Endothelial cell of umbilical vein (primary cell): ENCODE results near the gene TRNT1. TPM values are rescaled to one million over a fixed set of nuclear protein-coding genes. Genes with fewer than 3 reads are reported as not detected.

Source experiments
- Bru-seq: library from RNA; stranded (reverse); fragments of 400-500 nt; gene quantifications from one replicate; lab custom pipeline; 2021; lab: Mats Ljungman, UMichigan
- BruChase-seq, 2 experiments: library from RNA; stranded (reverse); fragments of 400-500 nt; gene quantifications; one replicate each; lab custom pipeline; 2021; lab: Mats Ljungman, UMichigan
- BruUV-seq: library from RNA; stranded (reverse); fragments of 400-500 nt; replicated peaks from 2 replicates; lab custom pipeline; 2021; lab: Mats Ljungman, UMichigan
- CTCF ChIA-PET: fragments of 300-600, 350-600 bp; sonication (Branson Sonifier 250); formaldehyde crosslinking; loops from one replicate; lab custom pipeline; 2021; ENCODE audit warnings: antibody characterized with exemption, inconsistent platforms; lab: Charles Lee
- POLR2A ChIA-PET: fragments of 300-600, 350-600 bp; sonication (Branson Sonifier 250); formaldehyde crosslinking; loops from one replicate; lab custom pipeline; 2021; ENCODE audit warnings: antibody characterized with exemption, inconsistent platforms; lab: Charles Lee
- DNase-seq: peaks from one replicate; pipeline ENCODE4 v3.0.0-alpha.2; 2011; ENCODE audit warnings: low read depth, low spot score
- FAIRE-seq: peaks from 2 replicates; lab custom pipeline; 2011; peaks lifted over from hg19 to GRCh38; lab: Jason Lieb, UNC
- H2AFZ ChIP-seq: 2 replicates; pipeline ENCODE4 v1.6.0; 2012; ENCODE audit warnings: low read depth, low read length, control low read depth, inconsistent platforms
- H3K27ac ChIP-seq: 2 replicates; pipeline ENCODE4 v1.5.1; 2011; ENCODE audit warnings: low read depth, mild to moderate bottlenecking, control low read depth, low read length, moderate library complexity; ENCODE audit not compliant: insufficient read depth
- H3K27me3 ChIP-seq, 2 experiments: 2 replicates each; pipeline versions ENCODE4 v1.6.0 to v1.6.1; 2011; ENCODE audit warnings: low read length in 2 of 2, mixed read lengths in 1 of 2; ENCODE audit not compliant: control insufficient read depth in 2 of 2, insufficient read depth in 2 of 2
- H3K36me3 ChIP-seq, 2 experiments: 2 replicates in 1 of 2; 3 replicates in 1 of 2; pipeline ENCODE4 v1.5.1; 2011; ENCODE audit warnings: low read length in 2 of 2, mild to moderate bottlenecking in 1 of 2, moderate library complexity in 1 of 2; ENCODE audit not compliant: control insufficient read depth in 2 of 2, insufficient read depth in 2 of 2; ENCODE audit errors: extremely low read depth in 1 of 2
- H3K4me1 ChIP-seq: 3 replicates; pipeline ENCODE4 v1.5.1; 2011; ENCODE audit warnings: mild to moderate bottlenecking, low read length; ENCODE audit not compliant: control insufficient read depth, insufficient read depth; ENCODE audit errors: extremely low read depth
- H3K4me2 ChIP-seq: 2 replicates; pipeline ENCODE4 v1.6.1; 2011; ENCODE audit warnings: low read length, control low read depth, mixed read lengths; ENCODE audit not compliant: insufficient read depth
- H3K4me3 ChIP-seq, 3 experiments: fragments of 200-600 bp in 1 of 3; sonication (generic), shearing (Covaris generic) in 1 of 3; replicated peaks in 1 of 3; 2 replicates each; pipeline ENCODE4 v1.5.1; 2011 to 2016; ENCODE audit warnings: control low read depth in 3 of 3, low read length in 3 of 3, mild to moderate bottlenecking in 2 of 3, inconsistent platforms in 1 of 3, low read depth in 1 of 3, moderate library complexity in 1 of 3; ENCODE audit not compliant: insufficient read depth in 1 of 3
- H3K79me2 ChIP-seq: 2 replicates; pipeline ENCODE4 v1.6.0; 2012; ENCODE audit warnings: low read length, inconsistent platforms; ENCODE audit not compliant: control insufficient read depth, insufficient read depth
- H3K9ac ChIP-seq: replicated peaks from 2 replicates; pipeline ENCODE3; 2011; ENCODE audit warnings: low read length, control low read depth; ENCODE audit not compliant: insufficient read depth; ENCODE audit errors: extremely low read depth
- H3K9me1 ChIP-seq: replicated peaks from 3 replicates; pipeline ENCODE4 v1.6.0; 2011; ENCODE audit warnings: mild to moderate bottlenecking, low read length; ENCODE audit not compliant: control insufficient read depth, insufficient read depth; ENCODE audit errors: extremely low read depth
- H3K9me3 ChIP-seq: replicated peaks from 2 replicates; pipeline ENCODE4 v1.5.1; 2012; ENCODE audit warnings: low read length, inconsistent platforms; ENCODE audit not compliant: control insufficient read depth, insufficient read depth
- H4K20me1 ChIP-seq: replicated peaks from 2 replicates; pipeline ENCODE3; 2011; ENCODE audit warnings: mild to moderate bottlenecking, low read length; ENCODE audit not compliant: control insufficient read depth, insufficient read depth; ENCODE audit errors: extremely low read depth
- EZH2 ChIP-seq: IDR thresholded peaks from 2 replicates; pipeline ENCODE4 v1.6.1; 2012; ENCODE audit warnings: borderline replicate concordance, low read depth, mild to moderate bottlenecking, moderate library complexity, low read length, inconsistent platforms; ENCODE audit not compliant: severe bottlenecking
- GATA2 ChIP-seq: IDR thresholded peaks from 2 replicates; pipeline ENCODE4 v1.7.0; 2011; ENCODE audit warnings: low read depth, mild to moderate bottlenecking, moderate library complexity, mixed read lengths, low read length; ENCODE audit not compliant: insufficient read length, insufficient read depth
- JUN ChIP-seq: IDR thresholded peaks from 2 replicates; pipeline ENCODE4 v1.6.1; 2011; ENCODE audit warnings: borderline replicate concordance, low read depth; ENCODE audit not compliant: insufficient read length, insufficient read depth
- MAX ChIP-seq: IDR thresholded peaks from 2 replicates; pipeline ENCODE4 v1.6.1; 2011; ENCODE audit not compliant: insufficient read depth, insufficient read length
- MYC ChIP-seq: IDR thresholded peaks from one replicate; pipeline ENCODE4 v1.6.1; 2011; ENCODE audit warnings: mild to moderate bottlenecking, low read depth, low read length
- POLR2A ChIP-seq: IDR thresholded peaks from 2 replicates; pipeline ENCODE4 v1.6.1; 2012; ENCODE audit warnings: low read depth, mild to moderate bottlenecking, control low read depth, low read length
- POLR2AphosphoS5 ChIP-seq: IDR thresholded peaks from 2 replicates; pipeline ENCODE4 v1.6.1; 2012; ENCODE audit warnings: low read depth, mild to moderate bottlenecking, control low read depth, low read length, moderate library complexity; ENCODE audit not compliant: insufficient read depth
- dilution Hi-C: fragments of 300-500 bp; cut with MboI; formaldehyde crosslinking; loops from one replicate; pipeline ENCODE4 v1.15.0; 2019; ENCODE audit warnings: low sequenced_read_pairs; ENCODE audit not compliant: extremely low pct_ligation_motif_present
- intact Hi-C: fragments of 100-400 bp; cut with micrococcal nuclease; formaldehyde crosslinking; loops from one replicate; pipeline ENCODE4 v1.10.0; 2022
- long read RNA-seq: library from polyadenylated mRNA; stranded (forward); transcript quantifications from one replicate; pipeline ENCODE4 v2.0.0, GENCODE V29; 2021
- polyA minus RNA-seq, 3 experiments: library from RNA; depleted of rRNA, polyadenylated mRNA; stranded (reverse); fragments of >200 nt; gene quantifications; 1 replicate in 1 of 3; 2 replicates in 2 of 3; pipeline ENCODE4 v1.2.3, GENCODE V29; 2011
- polyA plus RNA-seq, 4 experiments: library from polyadenylated mRNA; depleted of rRNA in 3 of 4; stranded (reverse) in 3 of 4; unstranded in 1 of 4; fragments of >200 nt; gene quantifications; 2 replicates each; pipeline versions ENCODE4 v1.2.1 to v1.2.3, GENCODE V29; 2011 to 2012; ENCODE audit warnings: missing spikeins in 1 of 4
- total RNA-seq: library from RNA; stranded (reverse); gene quantifications from 2 replicates; pipeline ENCODE4 v1.2.3, GENCODE V29; 2021

TRNT1 gene
- 21.3 and 21.9 TPM in 2 replicates for total RNA-seq
- 4.5 and 4.6 TPM in 2 replicates for polyA plus RNA-seq
- polyA plus RNA-seq (2011; cell fraction: cytosol; rRNA removed) = 5.0 and 5.7 TPM in 2 replicates
- polyA plus RNA-seq (2011; cell fraction: nucleus; rRNA removed) = 18.3 and 21.9 TPM in 2 replicates
- 16.2 and 20.6 TPM in 2 replicates for polyA plus RNA-seq (2012)
- polyA minus RNA-seq = 6.8 and 12.3 TPM in 2 replicates
- polyA minus RNA-seq (2011; cell fraction: cytosol; rRNA and poly(A)+ RNA removed) = 12.1 TPM
- 27.8 and 29.8 TPM in 2 replicates for polyA minus RNA-seq (2011; cell fraction: nucleus; rRNA and poly(A)+ RNA removed)
- Bru-seq, nascent RNA = percentile 88 among the genes with signal in this experiment
- BruChase-seq, experiment 1, labeled RNA remaining after a 6-hour chase = percentile 73 among the genes with signal in this experiment
- percentile 76 among the genes with signal in this experiment for BruChase-seq, experiment 2, labeled RNA remaining after a 2-hour chase
- long read RNA-seq, transcript TRNT1-201 (8 exons, 2,276 nt) = major isoform, 63 of 127 reads
- long read RNA-seq, transcript TRNT1-203 (3 exons, 976 nt) = minor isoform, 8 of 127 reads
- long read RNA-seq, partial matches to known transcripts = 12 of 127 reads
- long read RNA-seq, other reads (novel, unspliced or antisense) = 41 of 127 reads

- H3K4me1 ChIP-seq = peaks cover 10% of the 10 kb centered on the region
- CTCF ChIA-PET = no interaction called here
- intact Hi-C loops = loop anchor here (1.0 to 2.0 kb wide), 3 partner anchors 28 to 53 kb away; partner anchors contain the start of gene CRBN
- H3K9me1 ChIP-seq = no peaks in the 10 kb centered on the region
- FAIRE-seq = peak; percentile 80
- POLR2A ChIA-PET = no interaction called here
- H3K36me3 ChIP-seq = peaks cover 3 to 4% of the 10 kb centered on the region in 2 experiments
- H3K27ac ChIP-seq = peak within 1 kb of the TSS; percentile 82
- peaks cover 22% of the 10 kb centered on the region for H3K79me2 ChIP-seq
- no peaks in the 10 kb centered on the region for H3K27me3 ChIP-seq
- TF ChIP-seq POLR2AphosphoS5 (peak; percentile 92), GATA2 (no peak), MAX (peak; percentile 46), JUN (peak; percentile 4), MYC (peak; percentile 59), POLR2A (peak; percentile 85), EZH2 (no peak)
- H3K4me3 ChIP-seq = peak within 1 kb of the TSS; percentile 17 to 87 (median 69)
- dilution Hi-C loops = no loop called here
- no peaks in the 10 kb centered on the region for H3K9me3 ChIP-seq
- peak within 1 kb of the TSS; percentile 89 for H3K9ac ChIP-seq
- peak within 1 kb of the TSS; percentile 82 for H2AFZ ChIP-seq
- BruUV-seq = TSS peak; percentile 62
- H3K4me2 ChIP-seq = peak within 1 kb of the TSS; percentile 86
- DNase-seq = peak; percentile 92
- H4K20me1 ChIP-seq = no peaks in the 10 kb centered on the region
Observed at GRCh38 chr3:3126477-3127431, at the start of gene TRNT1. Gene TRNT1, plus strand, starts transcription at chr3:3126940. Its CDS starts 2,101 bp downstream, at chr3:3129041.
